Liver (tissue), 3 donors: ENCODE data around the gene STAG2.

Source experiments
- FOXA1 ChIP-seq: IDR thresholded peaks from 2 replicates; pipeline ENCODE4 v1.6.1; 2016; ENCODE audit warnings: antibody characterized with exemption
- GABPA ChIP-seq, 2 donors: IDR thresholded peaks in 1 of 2; conservative IDR thresholded peaks in 1 of 2; 2 replicates each; pipeline ENCODE4 v1.6.1; 2016; ENCODE audit warnings: antibody characterized with exemption in 2 of 2, mild to moderate bottlenecking in 1 of 2, moderate library complexity in 1 of 2
- HNF4A ChIP-seq, 2 donors: conservative IDR thresholded peaks; 2 replicates each; pipeline ENCODE4 v1.6.1; 2016; ENCODE audit warnings: antibody characterized with exemption in 2 of 2, mild to moderate bottlenecking in 2 of 2
- JUND ChIP-seq, 2 donors: IDR thresholded peaks; 2 replicates each; pipeline ENCODE4 v1.6.1; 2016; ENCODE audit warnings: antibody characterized with exemption in 2 of 2
- RAD21 ChIP-seq, 2 donors: IDR thresholded peaks; 2 replicates each; pipeline ENCODE4 v1.6.1; 2016; ENCODE audit warnings: antibody characterized with exemption in 2 of 2, mild to moderate bottlenecking in 2 of 2
- RXRA ChIP-seq, 2 donors: IDR thresholded peaks; 2 replicates each; pipeline ENCODE4 v1.6.1; 2017 to 2018; ENCODE audit warnings: antibody characterized with exemption in 2 of 2, mild to moderate bottlenecking in 1 of 2
- SP1 ChIP-seq: IDR thresholded peaks from 2 replicates; pipeline ENCODE4 v1.6.1; 2018; ENCODE audit warnings: antibody characterized with exemption, mild to moderate bottlenecking
- TAF1 ChIP-seq: conservative IDR thresholded peaks from 2 replicates; pipeline ENCODE4 v1.6.1; 2016; ENCODE audit warnings: antibody characterized with exemption, mild to moderate bottlenecking
- YY1 ChIP-seq: IDR thresholded peaks from 2 replicates; pipeline ENCODE4 v1.6.1; 2016; ENCODE audit warnings: antibody characterized with exemption, mild to moderate bottlenecking
- TF ChIP-seq, protein P1 (sequence below): fragments of 150-350 bp; IDR thresholded peaks from 2 replicates; pipeline ENCODE4 v1.5.1; 2017; ENCODE audit warnings: improper control_type of control experiment, low read depth, low read length; ENCODE audit not compliant: missing input control
- TF ChIP-seq, protein P2 (sequence below): IDR thresholded peaks from 2 replicates; pipeline ENCODE4 v1.6.1; 2016; ENCODE audit warnings: antibody characterized with exemption, mild to moderate bottlenecking
- TF ChIP-seq, protein P3 (sequence below): IDR thresholded peaks from 2 replicates; pipeline ENCODE4 v1.6.1; 2016; ENCODE audit warnings: antibody characterized with exemption
- TF ChIP-seq, protein P4 (sequence below): IDR thresholded peaks from 2 replicates; pipeline ENCODE4 v1.6.1; 2016; ENCODE audit warnings: antibody characterized with exemption
- TF ChIP-seq, protein P5 (sequence below): IDR thresholded peaks from 2 replicates; pipeline ENCODE4 v1.6.1; 2016; ENCODE audit warnings: antibody characterized with exemption
- donor health status: healthy.
- donor health status: healthy.

DNA sequence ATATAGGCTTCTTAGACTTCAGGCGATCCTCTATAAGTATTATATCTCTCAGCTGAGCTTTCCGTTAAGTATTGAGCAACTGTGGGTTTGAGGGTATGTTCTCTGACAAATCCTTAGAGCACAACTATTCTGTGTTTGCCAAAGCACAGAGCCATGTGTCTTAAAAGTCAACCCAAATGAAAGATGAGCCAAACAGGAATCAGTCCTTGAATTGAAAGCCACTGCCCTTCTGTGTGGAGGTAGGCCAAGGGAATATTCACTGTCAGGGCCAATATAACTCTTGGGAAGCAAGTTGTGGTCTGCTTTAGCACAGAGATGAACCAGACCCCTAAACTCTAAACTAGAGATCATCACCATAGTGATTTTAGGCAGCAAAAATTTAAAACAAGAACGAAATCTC, 164.0 kb downstream of the STAG2 start:
- TF ChIP-seq, protein P1, sequence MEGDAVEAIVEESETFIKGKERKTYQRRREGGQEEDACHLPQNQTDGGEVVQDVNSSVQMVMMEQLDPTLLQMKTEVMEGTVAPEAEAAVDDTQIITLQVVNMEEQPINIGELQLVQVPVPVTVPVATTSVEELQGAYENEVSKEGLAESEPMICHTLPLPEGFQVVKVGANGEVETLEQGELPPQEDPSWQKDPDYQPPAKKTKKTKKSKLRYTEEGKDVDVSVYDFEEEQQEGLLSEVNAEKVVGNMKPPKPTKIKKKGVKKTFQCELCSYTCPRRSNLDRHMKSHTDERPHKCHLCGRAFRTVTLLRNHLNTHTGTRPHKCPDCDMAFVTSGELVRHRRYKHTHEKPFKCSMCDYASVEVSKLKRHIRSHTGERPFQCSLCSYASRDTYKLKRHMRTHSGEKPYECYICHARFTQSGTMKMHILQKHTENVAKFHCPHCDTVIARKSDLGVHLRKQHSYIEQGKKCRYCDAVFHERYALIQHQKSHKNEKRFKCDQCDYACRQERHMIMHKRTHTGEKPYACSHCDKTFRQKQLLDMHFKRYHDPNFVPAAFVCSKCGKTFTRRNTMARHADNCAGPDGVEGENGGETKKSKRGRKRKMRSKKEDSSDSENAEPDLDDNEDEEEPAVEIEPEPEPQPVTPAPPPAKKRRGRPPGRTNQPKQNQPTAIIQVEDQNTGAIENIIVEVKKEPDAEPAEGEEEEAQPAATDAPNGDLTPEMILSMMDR = no peak
- no peak for TF ChIP-seq SP1
- no peak for TF ChIP-seq RAD21 (IDR thresholded peaks at IDR 0.05)
- TF ChIP-seq FOXA1 = no peak
- TF ChIP-seq GABPA (IDR thresholded peaks at IDR 0.05 in 1 of 2, conservative IDR thresholded peaks at IDR 0.05 in 1 of 2) = no peak
- TF ChIP-seq, protein P2, sequence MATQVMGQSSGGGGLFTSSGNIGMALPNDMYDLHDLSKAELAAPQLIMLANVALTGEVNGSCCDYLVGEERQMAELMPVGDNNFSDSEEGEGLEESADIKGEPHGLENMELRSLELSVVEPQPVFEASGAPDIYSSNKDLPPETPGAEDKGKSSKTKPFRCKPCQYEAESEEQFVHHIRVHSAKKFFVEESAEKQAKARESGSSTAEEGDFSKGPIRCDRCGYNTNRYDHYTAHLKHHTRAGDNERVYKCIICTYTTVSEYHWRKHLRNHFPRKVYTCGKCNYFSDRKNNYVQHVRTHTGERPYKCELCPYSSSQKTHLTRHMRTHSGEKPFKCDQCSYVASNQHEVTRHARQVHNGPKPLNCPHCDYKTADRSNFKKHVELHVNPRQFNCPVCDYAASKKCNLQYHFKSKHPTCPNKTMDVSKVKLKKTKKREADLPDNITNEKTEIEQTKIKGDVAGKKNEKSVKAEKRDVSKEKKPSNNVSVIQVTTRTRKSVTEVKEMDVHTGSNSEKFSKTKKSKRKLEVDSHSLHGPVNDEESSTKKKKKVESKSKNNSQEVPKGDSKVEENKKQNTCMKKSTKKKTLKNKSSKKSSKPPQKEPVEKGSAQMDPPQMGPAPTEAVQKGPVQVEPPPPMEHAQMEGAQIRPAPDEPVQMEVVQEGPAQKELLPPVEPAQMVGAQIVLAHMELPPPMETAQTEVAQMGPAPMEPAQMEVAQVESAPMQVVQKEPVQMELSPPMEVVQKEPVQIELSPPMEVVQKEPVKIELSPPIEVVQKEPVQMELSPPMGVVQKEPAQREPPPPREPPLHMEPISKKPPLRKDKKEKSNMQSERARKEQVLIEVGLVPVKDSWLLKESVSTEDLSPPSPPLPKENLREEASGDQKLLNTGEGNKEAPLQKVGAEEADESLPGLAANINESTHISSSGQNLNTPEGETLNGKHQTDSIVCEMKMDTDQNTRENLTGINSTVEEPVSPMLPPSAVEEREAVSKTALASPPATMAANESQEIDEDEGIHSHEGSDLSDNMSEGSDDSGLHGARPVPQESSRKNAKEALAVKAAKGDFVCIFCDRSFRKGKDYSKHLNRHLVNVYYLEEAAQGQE = no peak
- TF ChIP-seq, protein P3, sequence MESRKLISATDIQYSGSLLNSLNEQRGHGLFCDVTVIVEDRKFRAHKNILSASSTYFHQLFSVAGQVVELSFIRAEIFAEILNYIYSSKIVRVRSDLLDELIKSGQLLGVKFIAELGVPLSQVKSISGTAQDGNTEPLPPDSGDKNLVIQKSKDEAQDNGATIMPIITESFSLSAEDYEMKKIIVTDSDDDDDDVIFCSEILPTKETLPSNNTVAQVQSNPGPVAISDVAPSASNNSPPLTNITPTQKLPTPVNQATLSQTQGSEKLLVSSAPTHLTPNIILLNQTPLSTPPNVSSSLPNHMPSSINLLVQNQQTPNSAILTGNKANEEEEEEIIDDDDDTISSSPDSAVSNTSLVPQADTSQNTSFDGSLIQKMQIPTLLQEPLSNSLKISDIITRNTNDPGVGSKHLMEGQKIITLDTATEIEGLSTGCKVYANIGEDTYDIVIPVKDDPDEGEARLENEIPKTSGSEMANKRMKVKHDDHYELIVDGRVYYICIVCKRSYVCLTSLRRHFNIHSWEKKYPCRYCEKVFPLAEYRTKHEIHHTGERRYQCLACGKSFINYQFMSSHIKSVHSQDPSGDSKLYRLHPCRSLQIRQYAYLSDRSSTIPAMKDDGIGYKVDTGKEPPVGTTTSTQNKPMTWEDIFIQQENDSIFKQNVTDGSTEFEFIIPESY = no peak
- TF ChIP-seq JUND (IDR thresholded peaks at IDR 0.05) = no peak
- TF ChIP-seq TAF1 = no peak
- no peak for TF ChIP-seq RXRA (IDR thresholded peaks at IDR 0.05)
- TF ChIP-seq YY1 = no peak
- no peak for TF ChIP-seq HNF4A (conservative IDR thresholded peaks at IDR 0.05)
- TF ChIP-seq, protein P4, sequence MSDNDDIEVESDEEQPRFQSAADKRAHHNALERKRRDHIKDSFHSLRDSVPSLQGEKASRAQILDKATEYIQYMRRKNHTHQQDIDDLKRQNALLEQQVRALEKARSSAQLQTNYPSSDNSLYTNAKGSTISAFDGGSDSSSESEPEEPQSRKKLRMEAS = no peak
- TF ChIP-seq, protein P5, sequence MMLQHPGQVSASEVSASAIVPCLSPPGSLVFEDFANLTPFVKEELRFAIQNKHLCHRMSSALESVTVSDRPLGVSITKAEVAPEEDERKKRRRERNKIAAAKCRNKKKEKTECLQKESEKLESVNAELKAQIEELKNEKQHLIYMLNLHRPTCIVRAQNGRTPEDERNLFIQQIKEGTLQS = no peak
